Liver (tissue), 9 donors: ENCODE measurements around the gene NAA80. TPM values are rescaled to one million over a fixed set of nuclear protein-coding genes. Genes with fewer than 3 reads are reported as not detected.

Experiments
- DNase-seq: peaks from one replicate; pipeline ENCODE4 v3.0.0-alpha.2; 2017; ENCODE audit warnings: low spot score
- H3K27ac ChIP-seq, 2 donors: one replicate each; pipeline ENCODE4 v1.7.0; 2013; ENCODE audit warnings: inconsistent platforms in 2 of 2, low read length in 2 of 2, control low read depth in 1 of 2, low read depth in 1 of 2, mild to moderate bottlenecking in 1 of 2
- H3K27me3 ChIP-seq, 4 donors: one replicate each; pipeline versions ENCODE4 v1.6.1 to v1.7.0; 2013; ENCODE audit warnings: low read length in 3 of 4, inconsistent platforms in 1 of 4, mild to moderate bottlenecking in 1 of 4, moderate library complexity in 1 of 4; ENCODE audit not compliant: control insufficient read depth in 4 of 4, insufficient read depth in 4 of 4
- H3K36me3 ChIP-seq, 4 donors: one replicate each; pipeline versions ENCODE4 v1.6.1 to v1.7.0; 2013; ENCODE audit warnings: low read length in 3 of 4, mild to moderate bottlenecking in 3 of 4, low read depth in 1 of 4, moderate library complexity in 1 of 4; ENCODE audit not compliant: control insufficient read depth in 4 of 4, insufficient read depth in 3 of 4
- H3K4me1 ChIP-seq, 4 donors: one replicate each; pipeline versions ENCODE4 v1.6.1 to v1.7.0; 2013; ENCODE audit warnings: low read length in 3 of 4, mild to moderate bottlenecking in 3 of 4, moderate library complexity in 1 of 4; ENCODE audit not compliant: control insufficient read depth in 4 of 4, insufficient read depth in 4 of 4
- H3K4me3 ChIP-seq, 3 donors: one replicate each; pipeline versions ENCODE4 v1.6.1 to v1.7.0; 2013; ENCODE audit warnings: low read length in 3 of 3, control low read depth in 1 of 3, low read depth in 1 of 3, mild to moderate bottlenecking in 1 of 3
- H3K9ac ChIP-seq, 2 donors: one replicate each; pipeline ENCODE4 v1.7.0; 2013; ENCODE audit warnings: low read length in 2 of 2, mild to moderate bottlenecking in 2 of 2, moderate library complexity in 2 of 2, control low read depth in 1 of 2, low read depth in 1 of 2
- H3K9me3 ChIP-seq, 4 donors: one replicate each; pipeline versions ENCODE4 v1.6.1 to v1.7.0; 2013; ENCODE audit warnings: low read length in 3 of 4; ENCODE audit not compliant: control insufficient read depth in 4 of 4
- CTCF ChIP-seq: fragments of 150-350 bp; IDR thresholded peaks from 2 replicates; pipeline ENCODE4 v1.5.1; 2017; ENCODE audit warnings: improper control_type of control experiment, low read depth, low read length; ENCODE audit not compliant: missing input control
- EGR1 ChIP-seq, 2 donors: IDR thresholded peaks; 2 replicates each; pipeline ENCODE4 v1.6.1; 2016 to 2018; ENCODE audit warnings: antibody characterized with exemption in 2 of 2, low read depth in 2 of 2
- FOXA1 ChIP-seq: IDR thresholded peaks from 2 replicates; pipeline ENCODE4 v1.6.1; 2016; ENCODE audit warnings: antibody characterized with exemption
- FOXA2 ChIP-seq: IDR thresholded peaks from 2 replicates; pipeline ENCODE4 v1.6.1; 2016; ENCODE audit warnings: antibody characterized with exemption
- GABPA ChIP-seq, 2 donors: IDR thresholded peaks in 1 of 2; conservative IDR thresholded peaks in 1 of 2; 2 replicates each; pipeline ENCODE4 v1.6.1; 2016; ENCODE audit warnings: antibody characterized with exemption in 2 of 2, mild to moderate bottlenecking in 1 of 2, moderate library complexity in 1 of 2
- HNF4A ChIP-seq, 2 donors: conservative IDR thresholded peaks; 2 replicates each; pipeline ENCODE4 v1.6.1; 2016; ENCODE audit warnings: antibody characterized with exemption in 2 of 2, mild to moderate bottlenecking in 2 of 2
- HNF4G ChIP-seq: IDR thresholded peaks from 2 replicates; pipeline ENCODE4 v1.6.1; 2016; ENCODE audit warnings: antibody characterized with exemption
- JUND ChIP-seq, 2 donors: IDR thresholded peaks; 2 replicates each; pipeline ENCODE4 v1.6.1; 2016; ENCODE audit warnings: antibody characterized with exemption in 2 of 2
- MAX ChIP-seq: IDR thresholded peaks from 2 replicates; pipeline ENCODE4 v1.6.1; 2016; ENCODE audit warnings: antibody characterized with exemption
- NR2F2 ChIP-seq: IDR thresholded peaks from 2 replicates; pipeline ENCODE4 v1.6.1; 2016; ENCODE audit warnings: antibody characterized with exemption
- RAD21 ChIP-seq, 2 donors: IDR thresholded peaks; 2 replicates each; pipeline ENCODE4 v1.6.1; 2016; ENCODE audit warnings: antibody characterized with exemption in 2 of 2, mild to moderate bottlenecking in 2 of 2
- REST ChIP-seq: IDR thresholded peaks from 2 replicates; pipeline ENCODE4 v1.6.1; 2016; ENCODE audit warnings: antibody characterized with exemption, mild to moderate bottlenecking
- RXRA ChIP-seq, 2 donors: IDR thresholded peaks; 2 replicates each; pipeline ENCODE4 v1.6.1; 2017 to 2018; ENCODE audit warnings: antibody characterized with exemption in 2 of 2, mild to moderate bottlenecking in 1 of 2
- SP1 ChIP-seq: IDR thresholded peaks from 2 replicates; pipeline ENCODE4 v1.6.1; 2018; ENCODE audit warnings: antibody characterized with exemption, mild to moderate bottlenecking
- TAF1 ChIP-seq: conservative IDR thresholded peaks from 2 replicates; pipeline ENCODE4 v1.6.1; 2016; ENCODE audit warnings: antibody characterized with exemption, mild to moderate bottlenecking
- YY1 ChIP-seq: IDR thresholded peaks from 2 replicates; pipeline ENCODE4 v1.6.1; 2016; ENCODE audit warnings: antibody characterized with exemption, mild to moderate bottlenecking
- WGBS: extraction: QIAGEN DNeasy Blood & Tissue Kit; methylation state at CpG from one replicate; pipeline ENCODE4 v1.1.7; 2013; 5-methylcytosine and 5-hydroxymethylcytosine counted together
- polyA plus RNA-seq, 2 donors: library from polyadenylated mRNA; stranded (reverse) in 1 of 2; unstranded in 1 of 2; fragments of 200-250 nt in 1 of 2; fragments of >200 nt in 1 of 2; fragmentation: Nextera tagmentation in 1 of 2; extraction: Ambion mirVana in 1 of 2; gene quantifications; one replicate each; pipeline versions ENCODE4 v1.2.1 to v1.2.3, GENCODE V29; 2013 to 2015
- total RNA-seq, 2 donors: library from RNA; depleted of rRNA; stranded (reverse); fragments of >200 nt; gene quantifications; one replicate each; pipeline ENCODE4 v1.2.3, GENCODE V29; 2014
- TF ChIP-seq, protein P1 (sequence below): IDR thresholded peaks from 2 replicates; pipeline ENCODE4 v1.6.1; 2016; ENCODE audit warnings: antibody characterized with exemption
- TF ChIP-seq, protein P2 (sequence below): IDR thresholded peaks from 2 replicates; pipeline ENCODE4 v1.6.1; 2016; ENCODE audit warnings: antibody characterized with exemption
- donor health status: healthy.
- donor health status: healthy.
- donor health status: healthy.
- donor health status: healthy.
- donor health status: healthy.

The NAA80 gene
- total and polyA plus RNA-seq, 4 donors, result 1.6 to 5.5 (median 2.0) TPM

DNA sequence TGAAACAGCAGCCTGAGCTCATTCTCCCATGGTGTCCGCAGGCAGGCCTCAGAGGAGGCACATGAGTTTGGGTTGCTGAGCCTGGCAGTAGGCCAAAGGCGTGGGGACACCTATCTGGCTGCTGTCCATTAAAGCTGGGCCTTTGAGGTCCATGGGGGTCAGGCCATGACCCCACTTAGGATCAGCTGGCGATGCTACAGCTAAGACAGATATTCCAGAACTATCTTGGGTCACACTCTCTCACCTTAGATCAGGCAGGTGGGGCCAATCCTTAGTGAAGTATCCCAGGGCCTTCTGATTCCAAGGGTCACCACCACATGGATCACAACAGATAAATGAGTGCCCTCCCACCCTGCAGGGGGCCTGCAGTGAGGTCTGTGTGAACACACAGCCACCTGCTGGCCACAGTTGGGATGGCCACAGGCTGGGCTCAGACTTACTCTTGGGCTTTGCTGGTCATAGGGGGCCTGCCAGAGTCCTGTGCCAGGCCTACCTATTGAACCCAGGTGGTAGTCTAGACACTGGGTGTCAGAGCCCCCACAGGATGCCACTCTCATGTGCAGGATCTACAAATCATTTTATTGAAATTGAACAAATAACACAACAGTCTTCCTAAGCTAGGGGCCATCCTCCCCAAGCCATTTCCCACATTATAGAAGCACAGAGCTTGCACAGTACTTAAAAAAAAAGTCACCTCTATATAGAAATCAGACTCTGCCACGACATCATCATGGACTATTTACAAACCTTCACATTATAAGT lies 25.3 kb upstream of the NAA80 start (continued):
- peak; percentile 84 for TF ChIP-seq CTCF

GRCh38 chr3:50323614-50324199 lies 24.5 kb upstream of the NAA80 start:
- Histone ChIP-seq H3K4me3 (no peak overlapping the region), H3K27me3 (no peaks in the 10 kb centered on the region), H3K36me3 (peaks cover 0 to 4% (median 2%) of the 10 kb centered on the region in 4 donors), H3K27ac (peak overlapping the region; percentile 98 to 99), H3K9me3 (no peaks in the 10 kb centered on the region), H3K9ac (peak overlapping the region in 1 of 2 donors; percentile 4), H3K4me1 (peaks cover 14 to 81% (median 62%) of the 10 kb centered on the region in 4 donors)
- no peak for TF ChIP-seq SP1
- TF ChIP-seq YY1, result no peak
- TF ChIP-seq JUND (IDR thresholded peaks at IDR 0.05), result no peak
- no peak for TF ChIP-seq FOXA2
- TF ChIP-seq RXRA (IDR thresholded peaks at IDR 0.05), result no peak
- peak; percentile 98 for TF ChIP-seq NR2F2
- peak; percentile 10 for TF ChIP-seq CTCF
- TF ChIP-seq, protein P1, sequence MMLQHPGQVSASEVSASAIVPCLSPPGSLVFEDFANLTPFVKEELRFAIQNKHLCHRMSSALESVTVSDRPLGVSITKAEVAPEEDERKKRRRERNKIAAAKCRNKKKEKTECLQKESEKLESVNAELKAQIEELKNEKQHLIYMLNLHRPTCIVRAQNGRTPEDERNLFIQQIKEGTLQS, result no peak
- TF ChIP-seq HNF4A (conservative IDR thresholded peaks at IDR 0.05), result no peak
- peak in 1 of 2 donors; percentile 43 for TF ChIP-seq EGR1 (IDR thresholded peaks at IDR 0.05; ENCODE audit: low read depth in 2 of 2)
- TF ChIP-seq RAD21 (IDR thresholded peaks at IDR 0.05), result no peak
- peak; percentile 77 for TF ChIP-seq MAX
- TF ChIP-seq, protein P2, sequence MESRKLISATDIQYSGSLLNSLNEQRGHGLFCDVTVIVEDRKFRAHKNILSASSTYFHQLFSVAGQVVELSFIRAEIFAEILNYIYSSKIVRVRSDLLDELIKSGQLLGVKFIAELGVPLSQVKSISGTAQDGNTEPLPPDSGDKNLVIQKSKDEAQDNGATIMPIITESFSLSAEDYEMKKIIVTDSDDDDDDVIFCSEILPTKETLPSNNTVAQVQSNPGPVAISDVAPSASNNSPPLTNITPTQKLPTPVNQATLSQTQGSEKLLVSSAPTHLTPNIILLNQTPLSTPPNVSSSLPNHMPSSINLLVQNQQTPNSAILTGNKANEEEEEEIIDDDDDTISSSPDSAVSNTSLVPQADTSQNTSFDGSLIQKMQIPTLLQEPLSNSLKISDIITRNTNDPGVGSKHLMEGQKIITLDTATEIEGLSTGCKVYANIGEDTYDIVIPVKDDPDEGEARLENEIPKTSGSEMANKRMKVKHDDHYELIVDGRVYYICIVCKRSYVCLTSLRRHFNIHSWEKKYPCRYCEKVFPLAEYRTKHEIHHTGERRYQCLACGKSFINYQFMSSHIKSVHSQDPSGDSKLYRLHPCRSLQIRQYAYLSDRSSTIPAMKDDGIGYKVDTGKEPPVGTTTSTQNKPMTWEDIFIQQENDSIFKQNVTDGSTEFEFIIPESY, result no peak
- no peak for TF ChIP-seq FOXA1
- no peak for TF ChIP-seq REST
- TF ChIP-seq GABPA (IDR thresholded peaks at IDR 0.05 in 1 of 2, conservative IDR thresholded peaks at IDR 0.05 in 1 of 2), result peak in 1 of 2 donors; percentile 25
- no peak for TF ChIP-seq HNF4G
- TF ChIP-seq TAF1, result no peak
- 66% methylated on average over 5 of the region's 5 CpGs for WGBS
- DNase-seq, result no peak
